Ovary (tissue), 9 donors: ENCODE data around the gene AP5S1. TPM values are rescaled to one million over a fixed set of nuclear protein-coding genes. Genes with fewer than 3 reads are reported as not detected.

Experiments used
- DNase-seq, 5 donors: peaks; one replicate each; pipeline ENCODE4 v3.0.0-alpha.2; 2019 to 2020
- H3K27ac ChIP-seq, 2 donors: fragments of 200-600 bp; one replicate each; pipeline versions ENCODE4 v1.5.1 to v1.8.0; 2019 to 2022
- H3K27me3 ChIP-seq: fragments of 200-600 bp; one replicate; pipeline ENCODE4 v1.8.0; 2022
- H3K36me3 ChIP-seq: fragments of 200-600 bp; sonication (generic); one replicate; pipeline ENCODE4 v1.5.1; 2019
- H3K4me1 ChIP-seq: one replicate; pipeline ENCODE4 v1.8.1; 2013; ENCODE audit warnings: mild to moderate bottlenecking, moderate library complexity; ENCODE audit not compliant: insufficient read depth
- H3K4me3 ChIP-seq: fragments of 200-600 bp; sonication (generic); one replicate; pipeline ENCODE4 v1.5.1; 2017
- H3K9me3 ChIP-seq, 2 donors: fragments of 200-600 bp in 1 of 2; sonication (generic) in 1 of 2; one replicate each; pipeline versions ENCODE4 v1.5.1 to v1.8.1; 2013 to 2019; ENCODE audit warnings: mild to moderate bottlenecking in 1 of 2, moderate library complexity in 1 of 2
- EP300 ChIP-seq: sonication (generic); formaldehyde crosslinking; IDR thresholded peaks from one replicate; pipeline ENCODE4 v1.6.1; 2017; ENCODE audit warnings: antibody characterized with exemption
- POLR2A ChIP-seq: fragments of 450-650 bp; IDR thresholded peaks from one replicate; pipeline ENCODE4 v1.6.1; 2017; ENCODE audit warnings: antibody characterized with exemption, mild to moderate bottlenecking, moderate library complexity
- WGBS, 3 donors: extraction: QIAGEN DNeasy Blood & Tissue Kit in 1 of 3; methylation state at CpG; one replicate each; pipeline versions ENCODE4 v1.1.5 to v1.1.7; 2013 to 2017; 5-methylcytosine and 5-hydroxymethylcytosine counted together
- intact Hi-C, 4 donors: fragments of 100-400 bp; cut with DNase I; formaldehyde crosslinking; loops; one replicate each; pipeline versions ENCODE4 v1.11.0 to v1.15.1; 2022 to 2023
- polyA plus RNA-seq, 2 donors: library from polyadenylated mRNA; stranded (reverse); fragments of 200-250 nt in 1 of 2; fragments of 350-450 nt in 1 of 2; fragmentation: Illumina TruSeq in 1 of 2; extraction: RNeasy Lipid Tissue Mini Kit (QIAGEN cat#74804) in 1 of 2; gene quantifications; one replicate each; pipeline ENCODE4 v1.2.3, GENCODE V29; 2013 to 2014
- total RNA-seq, 7 donors: library from RNA; depleted of rRNA in 2 of 7; stranded (reverse); fragments of >200 nt in 2 of 7; fragmentation: NEBNext Ultra II Directional in 3 of 7; extraction: Animal tissue kit (Norgen Biotek cat#: 25700) in 3 of 7; gene quantifications; one replicate each; pipeline versions ENCODE4 v1.1.0 to v1.2.4, GENCODE V29; 2016 to 2023
- TF ChIP-seq, protein P1 (sequence below), 3 donors: fragments of 450-650 bp in 2 of 3; fragments of 200-600 bp in 1 of 3; IDR thresholded peaks; one replicate each; pipeline versions ENCODE4 v1.5.1 to v1.8.0; 2016 to 2022; ENCODE audit warnings: antibody characterized with exemption in 3 of 3, mild to moderate bottlenecking in 1 of 3
- donor health status: DM: no; HTN: no; CAD: no; lungs with moderate emphysema.
- donor health status: DM: no; HTN: no; CAD: no.
- donor health status: Bipolar disorder and iron deficiency.
- donor health status: DM: yes; HTN: yes; CAD: no.
- donor health status: DM: no; HTN: no; CAD: no.
- donor health status: DM: yes; HTN: yes; CAD: no.

AP5S1 gene
- total and polyA plus RNA-seq, 9 donors = 2.9 to 15.3 (median 10.4) TPM

DNA sequence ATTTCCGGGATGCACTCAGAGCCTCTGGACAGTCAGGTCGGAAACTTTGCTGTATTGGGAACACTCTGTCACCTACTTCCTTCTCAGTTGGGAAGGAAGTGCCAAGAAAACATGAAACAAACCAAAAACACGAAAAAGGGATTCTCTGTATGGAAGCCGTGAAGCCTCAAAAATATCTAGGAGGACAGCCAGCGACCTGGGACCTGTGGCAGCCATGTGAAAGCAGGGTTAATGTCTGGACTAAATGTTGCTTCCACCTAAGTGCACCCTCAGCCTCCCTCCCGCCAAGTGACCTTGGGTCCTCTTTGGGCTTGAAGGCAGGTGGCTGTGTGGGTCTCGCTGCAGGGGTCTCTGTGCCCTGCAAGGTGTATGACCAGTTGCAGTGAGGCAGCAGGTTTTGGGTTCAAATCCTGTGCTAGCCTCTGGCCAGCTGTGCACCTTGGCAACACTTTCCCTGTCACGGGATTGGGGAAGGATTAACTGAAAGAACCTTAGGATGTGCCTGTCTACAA is 27.1 kb downstream of the AP5S1 start:
- WGBS, 3 donors = 10 to 13% (median 12%) methylated on average over 8 of the region's 8 CpGs

DNA sequence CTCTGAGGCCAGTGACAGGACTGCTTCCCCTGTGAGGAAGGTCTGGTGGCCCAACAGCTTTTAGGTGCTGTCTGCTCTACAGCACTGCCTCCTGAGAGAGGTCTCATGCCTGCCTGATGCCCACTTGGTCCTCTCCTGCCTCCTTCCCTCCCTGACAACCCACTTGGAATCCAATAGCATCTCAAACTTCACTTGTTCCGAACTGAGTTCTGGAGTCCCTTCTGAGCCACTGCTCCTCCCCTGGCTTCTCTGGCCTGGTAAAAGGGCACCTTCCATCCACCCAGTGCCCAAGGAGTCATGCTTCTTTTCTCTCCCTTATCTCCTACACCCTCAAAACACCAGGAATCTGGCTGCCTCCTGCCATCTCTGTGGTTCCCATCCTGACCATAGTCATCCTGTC is 28.2 kb downstream of the AP5S1 start:
- Histone ChIP-seq H3K9me3 (no peaks in the 10 kb centered on the region), H3K4me3 (no peak overlapping the region), H3K27me3 (no peaks in the 10 kb centered on the region), H3K4me1 (peaks cover 2% of the 10 kb centered on the region), H3K36me3 (no peaks in the 10 kb centered on the region), H3K27ac (peak overlapping the region in 1 of 2 donors; percentile 12)
- no peak for TF ChIP-seq EP300
- intact Hi-C loops = no loop called here
- DNase-seq = no peak
- WGBS, 3 donors = 76 to 90% (median 76%) methylated on average over 1 of the region's 1 CpG

More for the DNA sequence above, 27.1 kb downstream of the AP5S1 start:
- Histone ChIP-seq H3K27me3 (no peaks in the 10 kb centered on the region), H3K9me3 (no peaks in the 10 kb centered on the region), H3K4me3 (peak overlapping the region; percentile 98), H3K4me1 (peaks cover 2% of the 10 kb centered on the region), H3K27ac (peak overlapping the region; percentile 77 to 95), H3K36me3 (no peaks in the 10 kb centered on the region)
- DNase-seq = no peak
- intact Hi-C loops = no loop called here
- TF ChIP-seq, protein P1, sequence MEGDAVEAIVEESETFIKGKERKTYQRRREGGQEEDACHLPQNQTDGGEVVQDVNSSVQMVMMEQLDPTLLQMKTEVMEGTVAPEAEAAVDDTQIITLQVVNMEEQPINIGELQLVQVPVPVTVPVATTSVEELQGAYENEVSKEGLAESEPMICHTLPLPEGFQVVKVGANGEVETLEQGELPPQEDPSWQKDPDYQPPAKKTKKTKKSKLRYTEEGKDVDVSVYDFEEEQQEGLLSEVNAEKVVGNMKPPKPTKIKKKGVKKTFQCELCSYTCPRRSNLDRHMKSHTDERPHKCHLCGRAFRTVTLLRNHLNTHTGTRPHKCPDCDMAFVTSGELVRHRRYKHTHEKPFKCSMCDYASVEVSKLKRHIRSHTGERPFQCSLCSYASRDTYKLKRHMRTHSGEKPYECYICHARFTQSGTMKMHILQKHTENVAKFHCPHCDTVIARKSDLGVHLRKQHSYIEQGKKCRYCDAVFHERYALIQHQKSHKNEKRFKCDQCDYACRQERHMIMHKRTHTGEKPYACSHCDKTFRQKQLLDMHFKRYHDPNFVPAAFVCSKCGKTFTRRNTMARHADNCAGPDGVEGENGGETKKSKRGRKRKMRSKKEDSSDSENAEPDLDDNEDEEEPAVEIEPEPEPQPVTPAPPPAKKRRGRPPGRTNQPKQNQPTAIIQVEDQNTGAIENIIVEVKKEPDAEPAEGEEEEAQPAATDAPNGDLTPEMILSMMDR (IDR thresholded peaks at IDR 0.05) = no peak
- TF ChIP-seq POLR2A = no peak
- TF ChIP-seq EP300 = no peak

DNA sequence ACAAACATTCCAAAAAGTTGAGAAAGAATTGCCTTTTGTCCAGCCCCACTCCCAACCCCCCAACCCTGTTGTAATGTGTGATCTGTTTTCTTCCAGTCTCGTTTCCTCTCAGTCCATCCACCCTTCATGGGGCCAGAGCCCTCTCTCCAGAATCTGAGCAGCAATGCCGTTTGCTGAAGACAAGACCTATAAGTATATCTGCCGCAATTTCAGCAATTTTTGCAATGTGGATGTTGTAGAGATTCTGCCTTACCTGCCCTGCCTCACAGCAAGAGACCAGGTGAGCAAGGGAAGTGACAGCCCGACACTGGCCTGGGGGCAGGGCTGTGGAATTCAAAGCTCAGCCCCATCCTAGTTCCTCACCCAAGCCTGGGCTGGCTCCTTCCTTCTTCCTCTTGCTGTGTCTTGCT is 34.1 kb downstream of the AP5S1 start:
- Histone ChIP-seq H3K27ac (no peak overlapping the region), H3K27me3 (no peaks in the 10 kb centered on the region), H3K36me3 (no peaks in the 10 kb centered on the region), H3K4me3 (no peak overlapping the region), H3K9me3 (no peaks in the 10 kb centered on the region), H3K4me1 (no peaks in the 10 kb centered on the region)
- intact Hi-C loops = no loop called here
- TF ChIP-seq, protein P1 (IDR thresholded peaks at IDR 0.05) = no peak
- no peak for TF ChIP-seq POLR2A
- TF ChIP-seq EP300 = no peak
- WGBS, 3 donors = 73 to 82% (median 75%) methylated on average over 4 of the region's 4 CpGs
- no peak for DNase-seq

DNA sequence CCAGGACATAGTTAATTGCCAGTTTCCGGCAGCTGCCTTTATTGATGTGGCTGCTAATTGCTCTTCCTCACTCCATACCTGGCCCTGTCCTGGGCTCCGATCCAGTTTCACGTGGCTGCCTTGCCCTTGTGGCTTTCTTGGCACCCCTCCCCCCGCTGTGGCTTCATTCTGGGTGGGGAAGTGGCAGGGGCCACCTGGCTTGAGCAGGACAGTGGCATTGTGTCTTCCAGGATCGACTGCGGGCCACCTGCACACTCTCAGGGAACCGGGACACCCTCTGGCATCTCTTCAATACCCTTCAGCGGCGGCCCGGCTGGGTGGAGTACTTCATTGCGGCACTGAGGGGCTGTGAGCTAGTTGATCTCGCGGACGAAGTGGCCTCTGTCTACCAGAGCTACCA is 37.1 kb downstream of the AP5S1 start:
- no peak for TF ChIP-seq EP300
- Histone ChIP-seq H3K9me3 (no peaks in the 10 kb centered on the region), H3K27ac (no peak overlapping the region), H3K4me3 (no peak overlapping the region), H3K36me3 (no peaks in the 10 kb centered on the region), H3K27me3 (no peaks in the 10 kb centered on the region), H3K4me1 (no peaks in the 10 kb centered on the region)
- no peak for DNase-seq
- WGBS, 3 donors = 78 to 82% (median 79%) methylated on average over 14 of the region's 14 CpGs
- intact Hi-C loops = loop anchor here in 1 of 4 donors (5.0 kb wide), 1 partner anchor 70 kb away; the partner anchor contains the start of gene CENPB

GRCh38 chr20:3858689-3859088 is 38.3 kb downstream of the AP5S1 start:
- no peaks in the 10 kb centered on the region for H3K36me3 ChIP-seq
- intact Hi-C loops = loop anchor here in 1 of 4 donors (5.0 kb wide), 1 partner anchor 71 kb away; the partner anchor contains the start of gene CENPB

More at GRCh38 chr20:3858689-3859088, 38.3 kb downstream of the AP5S1 start:
- no peak overlapping the region for H3K4me3 ChIP-seq
- no peaks in the 10 kb centered on the region for H3K9me3 ChIP-seq
- no peak overlapping the region for H3K27ac ChIP-seq
- 92 to 95% (median 93%) methylated on average over 6 of the region's 6 CpGs for WGBS, 3 donors
- no peaks in the 10 kb centered on the region for H3K27me3 ChIP-seq
- TF ChIP-seq POLR2A (no peak), EP300 (no peak)
- TF ChIP-seq, protein P1 (IDR thresholded peaks at IDR 0.05) = no peak
- DNase-seq = no peak
- H3K4me1 ChIP-seq = no peaks in the 10 kb centered on the region
